DOHH2 (cell line): ENCODE results near the gene PADI1.

Experiments used
- H3F3A ChIP-seq: fragments of 200-600 bp; sonication (generic), shearing (Covaris generic); 2 replicates; pipeline ENCODE4 v1.6.0; 2016; ENCODE audit warnings: antibody characterized with exemption, mild to moderate bottlenecking; ENCODE audit not compliant: control insufficient read depth, insufficient read depth
- H3K27ac ChIP-seq: fragments of 200-600 bp; sonication (generic); 2 replicates; pipeline ENCODE4 v1.5.1; 2014; ENCODE audit warnings: low read depth, mild to moderate bottlenecking, low read length, moderate library complexity
- H3K27me3 ChIP-seq: fragments of 200-600 bp; sonication (generic); 2 replicates; pipeline ENCODE4 v1.6.1; 2014; ENCODE audit warnings: mild to moderate bottlenecking, low read length, mixed read lengths; ENCODE audit not compliant: control insufficient read depth
- H3K36me3 ChIP-seq: fragments of 200-600 bp; sonication (generic); 2 replicates; pipeline ENCODE4 v1.6.1; 2014; ENCODE audit warnings: mild to moderate bottlenecking, low read length, moderate library complexity, mixed read lengths; ENCODE audit not compliant: control insufficient read depth
- H3K4me1 ChIP-seq: fragments of 200-600 bp; sonication (generic); 2 replicates; pipeline ENCODE4 v1.6.1; 2014; ENCODE audit warnings: mild to moderate bottlenecking, low read length, mixed read lengths; ENCODE audit not compliant: control insufficient read depth
- H3K4me2 ChIP-seq: fragments of 200-600 bp; sonication (generic); 2 replicates; pipeline ENCODE4 v1.6.0; 2014; ENCODE audit warnings: mild to moderate bottlenecking, low read length, moderate library complexity
- H3K4me3 ChIP-seq: fragments of 200-600 bp; sonication (generic); 2 replicates; pipeline ENCODE4 v1.5.1; 2014; ENCODE audit warnings: mild to moderate bottlenecking, low read length, mixed read lengths
- H3K79me2 ChIP-seq: fragments of 200-600 bp; sonication (generic); 2 replicates; pipeline ENCODE4 v1.6.1; 2014; ENCODE audit warnings: mild to moderate bottlenecking, low read length, mixed read lengths; ENCODE audit not compliant: control insufficient read depth
- H3K9me2 ChIP-seq: fragments of 200-600 bp; sonication (generic); replicated peaks from 2 replicates; pipeline ENCODE4 v1.6.1; 2014; ENCODE audit warnings: mild to moderate bottlenecking, low read length, mixed read lengths; ENCODE audit not compliant: control insufficient read depth
- H3K9me3 ChIP-seq: fragments of 200-600 bp; sonication (generic); 2 replicates; pipeline ENCODE4 v1.6.1; 2014; ENCODE audit warnings: antibody characterized with exemption, low read length, mixed read lengths; ENCODE audit not compliant: control insufficient read depth, insufficient read depth
- H4K20me1 ChIP-seq: fragments of 200-600 bp; sonication (generic); 2 replicates; pipeline ENCODE4 v1.6.0; 2014; ENCODE audit warnings: low read depth, mild to moderate bottlenecking, antibody characterized with exemption, low read length, moderate library complexity; ENCODE audit not compliant: control insufficient read depth, insufficient read depth
- EZH2phosphoT487 ChIP-seq: fragments of 200-600 bp; sonication (generic); IDR thresholded peaks from 2 replicates; pipeline ENCODE4 v1.6.1; 2017; ENCODE audit warnings: borderline replicate concordance, mild to moderate bottlenecking, antibody characterized with exemption, low read length, moderate library complexity, mixed read lengths
- TF ChIP-seq, protein P1 (sequence below): fragments of 200-600 bp; sonication (generic); IDR thresholded peaks from one replicate; pipeline ENCODE4 v1.5.1; 2014; ENCODE audit warnings: antibody characterized with exemption, mild to moderate bottlenecking, low read depth, low read length; ENCODE audit not compliant: poor library complexity, severe bottlenecking

Gene PADI1

DNA sequence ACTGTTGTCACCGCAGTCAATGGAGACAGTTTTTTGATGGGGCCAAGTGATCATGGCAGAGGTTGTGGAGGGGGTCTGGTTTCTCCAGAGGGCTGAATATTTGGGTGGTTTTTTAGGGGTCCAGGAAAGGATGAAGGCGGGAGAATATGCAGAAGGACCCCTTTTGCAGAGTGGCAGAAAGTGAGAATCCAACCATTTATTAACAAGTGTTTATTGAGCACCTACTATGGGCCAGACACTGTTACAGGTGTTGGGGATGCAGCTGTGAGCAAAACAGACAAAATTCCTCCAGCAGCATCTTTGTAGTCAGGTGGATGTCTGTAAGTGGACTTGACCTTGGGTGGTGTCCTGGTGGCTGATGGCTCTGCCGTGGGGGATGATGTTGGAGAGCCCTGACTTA, 15.4 kb downstream of the PADI1 start:
- no peak overlapping the region for H3K4me2 ChIP-seq
- no peaks in the 10 kb centered on the region for H3K36me3 ChIP-seq
- no peak overlapping the region for H3K4me3 ChIP-seq
- no peaks in the 10 kb centered on the region for H3K4me1 ChIP-seq
- TF ChIP-seq EZH2phosphoT487: no peak
- TF ChIP-seq, protein P1, sequence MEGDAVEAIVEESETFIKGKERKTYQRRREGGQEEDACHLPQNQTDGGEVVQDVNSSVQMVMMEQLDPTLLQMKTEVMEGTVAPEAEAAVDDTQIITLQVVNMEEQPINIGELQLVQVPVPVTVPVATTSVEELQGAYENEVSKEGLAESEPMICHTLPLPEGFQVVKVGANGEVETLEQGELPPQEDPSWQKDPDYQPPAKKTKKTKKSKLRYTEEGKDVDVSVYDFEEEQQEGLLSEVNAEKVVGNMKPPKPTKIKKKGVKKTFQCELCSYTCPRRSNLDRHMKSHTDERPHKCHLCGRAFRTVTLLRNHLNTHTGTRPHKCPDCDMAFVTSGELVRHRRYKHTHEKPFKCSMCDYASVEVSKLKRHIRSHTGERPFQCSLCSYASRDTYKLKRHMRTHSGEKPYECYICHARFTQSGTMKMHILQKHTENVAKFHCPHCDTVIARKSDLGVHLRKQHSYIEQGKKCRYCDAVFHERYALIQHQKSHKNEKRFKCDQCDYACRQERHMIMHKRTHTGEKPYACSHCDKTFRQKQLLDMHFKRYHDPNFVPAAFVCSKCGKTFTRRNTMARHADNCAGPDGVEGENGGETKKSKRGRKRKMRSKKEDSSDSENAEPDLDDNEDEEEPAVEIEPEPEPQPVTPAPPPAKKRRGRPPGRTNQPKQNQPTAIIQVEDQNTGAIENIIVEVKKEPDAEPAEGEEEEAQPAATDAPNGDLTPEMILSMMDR: no peak
- no peaks in the 10 kb centered on the region for H4K20me1 ChIP-seq
- H3K27me3 ChIP-seq: no peaks in the 10 kb centered on the region
- no peaks in the 10 kb centered on the region for H3K79me2 ChIP-seq
- H3K27ac ChIP-seq: no peak overlapping the region
- no peaks in the 10 kb centered on the region for H3F3A ChIP-seq
- H3K9me3 ChIP-seq: no peaks in the 10 kb centered on the region
- no peaks in the 10 kb centered on the region for H3K9me2 ChIP-seq

DNA sequence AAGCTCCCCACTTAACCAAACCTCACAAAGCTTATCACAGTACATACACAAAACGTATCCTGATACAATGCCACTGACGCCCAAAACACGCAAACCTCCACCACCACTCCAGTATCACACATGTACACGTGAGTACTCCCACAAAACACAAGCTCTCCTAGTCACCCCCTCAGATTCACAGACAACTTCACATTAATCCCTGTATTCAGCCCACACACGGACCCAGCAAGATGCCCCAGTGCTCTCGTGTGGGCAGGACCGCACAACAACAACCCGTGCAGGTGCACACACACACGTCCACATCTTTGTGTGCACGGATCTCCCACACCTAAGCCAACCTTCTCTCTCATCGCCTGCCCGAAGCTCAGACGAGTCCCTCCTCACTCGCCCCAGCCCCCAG, 17.6 kb downstream of the PADI1 start:
- no peak overlapping the region for H3K4me2 ChIP-seq
- no peak overlapping the region for H3K27ac ChIP-seq
- H3F3A ChIP-seq: no peaks in the 10 kb centered on the region
- no peaks in the 10 kb centered on the region for H3K36me3 ChIP-seq
- no peak for TF ChIP-seq EZH2phosphoT487
- TF ChIP-seq, protein P1: no peak
- no peaks in the 10 kb centered on the region for H3K4me1 ChIP-seq
- H4K20me1 ChIP-seq: no peaks in the 10 kb centered on the region
- no peaks in the 10 kb centered on the region for H3K79me2 ChIP-seq
- no peak overlapping the region for H3K4me3 ChIP-seq
- H3K9me3 ChIP-seq: no peaks in the 10 kb centered on the region
- H3K9me2 ChIP-seq: no peaks in the 10 kb centered on the region
- no peaks in the 10 kb centered on the region for H3K27me3 ChIP-seq

DNA sequence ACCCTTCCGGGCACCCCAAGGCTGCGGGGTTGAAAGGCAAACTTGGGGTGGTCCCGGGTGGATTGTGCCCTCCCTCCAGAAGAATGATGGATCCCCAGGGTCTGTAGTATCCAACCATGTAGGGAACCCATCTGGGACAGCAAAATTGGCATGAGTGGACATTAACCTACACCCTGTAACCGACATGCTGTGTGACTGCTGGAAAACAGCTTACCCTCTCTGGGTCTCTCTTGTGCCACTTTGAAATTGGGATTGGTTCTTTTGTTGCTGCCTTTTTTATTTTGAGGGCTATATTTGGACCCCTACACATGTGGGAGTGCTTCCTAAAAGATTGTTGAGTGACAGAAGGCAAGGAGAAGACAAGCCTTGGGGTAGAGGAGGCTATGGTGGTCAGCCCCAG, 19.5 kb downstream of the PADI1 start:
- Histone ChIP-seq H3K27ac (no peak overlapping the region), H3K27me3 (no peaks in the 10 kb centered on the region), H3F3A (no peaks in the 10 kb centered on the region), H3K4me1 (no peaks in the 10 kb centered on the region), H4K20me1 (no peaks in the 10 kb centered on the region), H3K4me2 (no peak overlapping the region), H3K36me3 (no peaks in the 10 kb centered on the region), H3K9me2 (no peaks in the 10 kb centered on the region), H3K9me3 (no peaks in the 10 kb centered on the region), H3K4me3 (no peak overlapping the region), H3K79me2 (no peaks in the 10 kb centered on the region)
- TF ChIP-seq, protein P1: no peak
- no peak for TF ChIP-seq EZH2phosphoT487

DNA sequence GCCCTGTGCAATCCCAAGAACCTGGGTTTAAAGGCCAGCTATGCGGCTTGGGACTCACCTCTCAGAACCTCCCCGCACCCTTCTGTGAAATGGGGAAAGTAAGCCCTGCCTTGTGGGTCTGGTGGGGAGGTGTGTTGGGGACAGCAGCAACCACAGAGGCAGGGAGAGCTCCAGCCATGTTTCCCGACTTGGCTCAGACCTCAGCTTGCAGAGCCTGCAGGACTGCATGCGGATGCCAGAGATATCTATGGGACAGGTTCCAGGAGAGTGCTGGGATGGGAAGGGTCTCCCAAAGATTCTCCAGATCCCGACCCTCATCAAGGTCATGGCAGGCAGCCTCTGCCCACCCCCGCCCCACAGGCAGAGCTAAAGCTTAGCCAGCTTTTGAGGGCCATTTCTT, 20.2 kb downstream of the PADI1 start:
- Histone ChIP-seq H4K20me1 (no peaks in the 10 kb centered on the region), H3K36me3 (no peaks in the 10 kb centered on the region), H3K9me3 (no peaks in the 10 kb centered on the region), H3K27ac (no peak overlapping the region), H3K27me3 (no peaks in the 10 kb centered on the region), H3K4me3 (no peak overlapping the region), H3F3A (no peaks in the 10 kb centered on the region), H3K4me1 (no peaks in the 10 kb centered on the region), H3K9me2 (no peaks in the 10 kb centered on the region), H3K79me2 (no peaks in the 10 kb centered on the region), H3K4me2 (no peak overlapping the region)
- TF ChIP-seq EZH2phosphoT487: no peak
- TF ChIP-seq, protein P1: no peak
